Stimulated activated CD4-positive, alpha-beta T cell treated with anti-CD3 and anti-CD28 coated beads, Interleukin-12 subunit alpha, Interleukin-12 subunit beta, amount 100 ng/mL, for 48 hours (primary cell): ENCODE measurements around the gene LEO1.
"Not testable (repeated sequence)": the region's sequence is repeated elsewhere in the genome, so short reads cannot be mapped to it uniquely, and the experiment has no call there.

Experiments
- DNase-seq, 3 donors: peaks; one replicate each; pipeline ENCODE4 v3.0.0-alpha.2; 2020; ENCODE audit warnings: low read depth in 2 of 3, low spot score in 1 of 3

LEO1 gene

GRCh38 chr15:52004806-52005205, 33.2 kb upstream of the LEO1 start:
- DNase-seq = no peak

GRCh38 chr15:52003710-52004109, 32.1 kb upstream of the LEO1 start:
- no peak for DNase-seq

- not testable (repeated sequence) for DNase-seq
Observed at GRCh38 chr15:52003089-52003488, 31.5 kb upstream of the LEO1 start.

- DNase-seq = no peak
Observed at GRCh38 chr15:52002351-52002750, 30.8 kb upstream of the LEO1 start.

GRCh38 chr15:51992953-51993352, 21.4 kb upstream of the LEO1 start:
- no peak for DNase-seq

GRCh38 chr15:51991141-51991540, 19.6 kb upstream of the LEO1 start:
- no peak for DNase-seq

GRCh38 chr15:51982770-51983103, 11.2 kb upstream of the LEO1 start:
- DNase-seq = no peak

GRCh38 chr15:51982013-51982769, 10.6 kb upstream of the LEO1 start:
- DNase-seq = peak; percentile 32 to 41 (median 34)

- DNase-seq = no peak
Observed at GRCh38 chr15:51973775-51974174, 2.2 kb upstream of the LEO1 start.

- no peak for DNase-seq
Observed at GRCh38 chr15:51973220-51973619, 1.6 kb upstream of the LEO1 start.

GRCh38 chr15:51971032-51971374, 575 bp downstream of the LEO1 start:
- DNase-seq = no peak

GRCh38 chr15:51970132-51970817, 1.3 kb downstream of the LEO1 start:
- no peak for DNase-seq

- no peak for DNase-seq
Observed at GRCh38 chr15:51969728-51970127, 1.9 kb downstream of the LEO1 start.

GRCh38 chr15:51967583-51967982, 4.0 kb downstream of the LEO1 start:
- DNase-seq = no peak

GRCh38 chr15:51966192-51966591, 5.4 kb downstream of the LEO1 start:
- no peak for DNase-seq

GRCh38 chr15:51965691-51966090, 5.9 kb downstream of the LEO1 start:
- DNase-seq = no peak

GRCh38 chr15:51955504-51955903, 16.1 kb downstream of the LEO1 start:
- DNase-seq = no peak

GRCh38 chr15:51952805-51953204, 18.8 kb downstream of the LEO1 start:
- DNase-seq = no peak

- DNase-seq = no peak
Observed at GRCh38 chr15:51947124-51947523, 24.5 kb downstream of the LEO1 start.

GRCh38 chr15:51939216-51939615, 32.4 kb downstream of the LEO1 start:
- no peak for DNase-seq

- DNase-seq = no peak
Observed at GRCh38 chr15:51938286-51938685, 33.3 kb downstream of the LEO1 start.

- no peak for DNase-seq
Observed at GRCh38 chr15:51936105-51936478, 35.5 kb downstream of the LEO1 start.

- DNase-seq = no peak
Observed at GRCh38 chr15:51935466-51936104, 36.0 kb downstream of the LEO1 start.
